ENCODE results near the gene TPRN.

TPRN gene

DNA sequence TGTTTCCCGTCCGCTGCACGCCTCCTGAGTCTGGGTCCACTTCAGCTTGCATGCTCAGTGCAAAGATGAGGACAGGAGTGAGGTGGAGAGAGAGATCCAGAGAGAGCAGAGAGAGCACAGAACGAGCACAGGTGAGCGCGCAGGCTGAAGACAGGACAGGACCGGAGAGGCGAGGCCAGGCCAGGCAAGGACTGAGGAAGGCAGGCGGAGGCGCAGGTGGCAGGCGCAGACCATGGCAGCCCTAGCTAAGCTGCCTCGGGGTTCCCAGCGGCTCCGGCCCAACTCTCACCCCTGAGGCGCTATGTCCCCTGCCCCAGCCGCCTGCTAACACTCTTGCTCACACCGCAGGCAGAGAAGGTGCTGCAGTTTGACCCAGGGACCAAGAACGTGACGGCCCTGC is 51.9 kb downstream of the TPRN start:
- POLR2A ChIA-PET: interaction anchor here (1.1 to 3.4 kb wide), 4 partner anchors 18 to 46 kb away, joined by 3 to 57 read pairs (median 16); partner anchors contain the start of genes ANAPC2 and SSNA1
- CTCF ChIA-PET: no interaction called here
- no peak for DNase-seq (ENCODE audit: extremely low spot score)
- TF ChIP-seq SP1 (IDR thresholded peaks at IDR 0.05) (no peak), FOXM1 (IDR thresholded peaks at IDR 0.05; ENCODE audit: borderline replicate concordance) (no peak), TARDBP (IDR thresholded peaks at IDR 0.05) (no peak), ZNF384 (IDR thresholded peaks at IDR 0.05) (no peak), ARNT (IDR thresholded peaks at IDR 0.05) (no peak), FOXK2 (IDR thresholded peaks at IDR 0.05) (no peak), HDGF (IDR thresholded peaks at IDR 0.05; ENCODE audit: borderline replicate concordance) (no peak), L3MBTL2 (conservative IDR thresholded peaks at IDR 0.05) (no peak), LEF1 (IDR thresholded peaks at IDR 0.05; ENCODE audit: borderline replicate concordance) (no peak), BHLHE40 (IDR thresholded peaks at IDR 0.05; ENCODE audit: borderline replicate concordance) (no peak), ELF4 (IDR thresholded peaks at IDR 0.05) (no peak), SUZ12 (IDR thresholded peaks at IDR 0.05) (no peak), CTBP1 (IDR thresholded peaks at IDR 0.05; ENCODE audit: borderline replicate concordance) (no peak)
- TF ChIP-seq, protein P1, sequence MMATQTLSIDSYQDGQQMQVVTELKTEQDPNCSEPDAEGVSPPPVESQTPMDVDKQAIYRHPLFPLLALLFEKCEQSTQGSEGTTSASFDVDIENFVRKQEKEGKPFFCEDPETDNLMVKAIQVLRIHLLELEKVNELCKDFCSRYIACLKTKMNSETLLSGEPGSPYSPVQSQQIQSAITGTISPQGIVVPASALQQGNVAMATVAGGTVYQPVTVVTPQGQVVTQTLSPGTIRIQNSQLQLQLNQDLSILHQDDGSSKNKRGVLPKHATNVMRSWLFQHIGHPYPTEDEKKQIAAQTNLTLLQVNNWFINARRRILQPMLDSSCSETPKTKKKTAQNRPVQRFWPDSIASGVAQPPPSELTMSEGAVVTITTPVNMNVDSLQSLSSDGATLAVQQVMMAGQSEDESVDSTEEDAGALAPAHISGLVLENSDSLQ (IDR thresholded peaks at IDR 0.05): no peak

DNA sequence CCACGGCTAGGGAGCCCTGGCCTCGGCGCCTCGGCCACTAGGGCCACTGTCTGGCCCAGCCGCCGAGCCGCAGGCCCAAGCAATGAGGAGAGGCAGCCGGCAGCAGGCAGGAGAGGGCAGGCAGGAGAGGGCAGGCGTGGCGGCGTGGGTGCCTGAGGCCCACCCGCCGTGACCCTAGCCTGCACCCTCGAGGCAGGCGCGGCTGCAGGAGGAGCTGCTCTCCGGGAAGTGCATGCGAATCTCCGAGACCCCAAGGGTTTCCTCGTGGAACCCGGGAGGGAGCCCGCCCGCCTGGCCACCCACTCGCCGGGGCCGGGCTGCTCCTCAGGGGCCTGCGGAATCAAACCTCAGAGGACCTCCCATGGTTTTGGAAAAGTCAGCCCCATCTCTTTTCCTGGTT is 52.3 kb downstream of the TPRN start:
- ChIA-PET POLR2A (interaction anchor here (3.4 kb wide), 1 partner anchor 18 kb away, joined by 57 read pairs; no protein-coding TSS in a partner anchor), CTCF (no interaction called here)
- TF ChIP-seq SP1 (IDR thresholded peaks at IDR 0.05) (no peak), FOXK2 (IDR thresholded peaks at IDR 0.05) (no peak)
- no peak for DNase-seq (ENCODE audit: extremely low spot score)

DNA sequence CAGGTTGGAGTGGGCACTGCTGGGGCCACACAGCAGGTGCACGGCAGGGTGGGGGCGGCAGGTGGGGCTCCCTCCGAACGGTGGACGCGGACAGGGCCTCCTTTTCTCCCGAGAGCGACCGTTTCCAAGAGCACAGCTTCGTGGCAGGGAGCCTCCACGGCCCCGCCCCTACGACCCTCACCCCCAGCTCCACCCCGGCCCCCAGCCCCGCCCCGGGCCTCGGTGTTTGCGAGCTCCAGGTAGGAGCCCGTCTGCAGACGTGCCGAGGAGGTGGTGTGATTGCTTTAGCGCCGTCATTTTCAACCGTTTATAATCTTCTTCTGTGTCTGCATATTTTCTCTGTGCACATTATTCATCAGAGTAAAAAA is 52.8 kb downstream of the TPRN start:
- TF ChIP-seq CTBP1 (IDR thresholded peaks at IDR 0.05; ENCODE audit: borderline replicate concordance) (no peak), FOXM1 (IDR thresholded peaks at IDR 0.05; ENCODE audit: borderline replicate concordance) (no peak), SP1 (IDR thresholded peaks at IDR 0.05) (no peak), ZNF384 (IDR thresholded peaks at IDR 0.05) (no peak), FOXK2 (IDR thresholded peaks at IDR 0.05) (no peak), NFRKB (IDR thresholded peaks at IDR 0.05) (no peak), ELF4 (IDR thresholded peaks at IDR 0.05) (no peak), FOXA1 (IDR thresholded peaks at IDR 0.05) (no peak), LEF1 (IDR thresholded peaks at IDR 0.05; ENCODE audit: borderline replicate concordance) (no peak)
- DNase-seq (ENCODE audit: extremely low spot score): no peak
- ChIA-PET CTCF (no interaction called here), POLR2A (interaction anchor here (2.5 kb wide), 1 partner anchor 18 kb away, joined by 9 read pairs; no protein-coding TSS in a partner anchor)

DNA sequence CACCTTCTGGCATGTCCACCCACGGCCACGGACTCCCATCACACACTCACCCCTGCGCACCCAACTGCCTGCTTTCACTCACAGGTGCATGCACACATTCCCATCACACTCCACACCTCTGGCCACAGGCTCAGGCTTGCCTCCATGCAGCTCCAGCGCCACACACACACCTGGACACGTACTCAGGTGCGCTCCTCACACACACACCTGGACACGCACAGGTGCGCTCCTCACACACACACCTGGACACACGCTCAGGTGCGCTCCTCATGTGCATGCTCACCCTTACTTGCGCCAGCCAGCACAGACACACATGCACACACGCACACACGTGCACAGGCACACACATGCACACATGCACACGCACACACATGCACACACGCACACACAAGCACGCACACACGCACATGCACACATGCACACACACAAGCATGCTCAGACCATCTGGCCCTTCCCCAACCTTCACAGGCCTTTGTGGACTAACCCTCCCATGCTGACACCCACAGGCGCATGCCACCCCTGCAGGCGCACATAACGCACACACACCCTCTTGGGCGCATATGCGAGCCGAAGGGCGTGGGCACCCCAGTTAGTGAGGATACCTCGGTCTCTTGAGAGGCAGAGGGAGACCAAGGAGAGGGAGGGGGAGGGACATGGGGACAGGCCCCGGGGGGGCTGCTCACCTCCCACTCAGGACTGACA is 53.3 kb downstream of the TPRN start:
- CTCF ChIA-PET: no interaction called here
- no peak for DNase-seq (ENCODE audit: extremely low spot score)
- POLR2A ChIA-PET: interaction anchor here (2.5 kb wide), 1 partner anchor 17 kb away, joined by 9 read pairs; no protein-coding TSS in a partner anchor
- no peak for TF ChIP-seq BHLHE40 (IDR thresholded peaks at IDR 0.05; ENCODE audit: borderline replicate concordance)
- TF ChIP-seq FOXM1 (IDR thresholded peaks at IDR 0.05; ENCODE audit: borderline replicate concordance): no peak

DNA sequence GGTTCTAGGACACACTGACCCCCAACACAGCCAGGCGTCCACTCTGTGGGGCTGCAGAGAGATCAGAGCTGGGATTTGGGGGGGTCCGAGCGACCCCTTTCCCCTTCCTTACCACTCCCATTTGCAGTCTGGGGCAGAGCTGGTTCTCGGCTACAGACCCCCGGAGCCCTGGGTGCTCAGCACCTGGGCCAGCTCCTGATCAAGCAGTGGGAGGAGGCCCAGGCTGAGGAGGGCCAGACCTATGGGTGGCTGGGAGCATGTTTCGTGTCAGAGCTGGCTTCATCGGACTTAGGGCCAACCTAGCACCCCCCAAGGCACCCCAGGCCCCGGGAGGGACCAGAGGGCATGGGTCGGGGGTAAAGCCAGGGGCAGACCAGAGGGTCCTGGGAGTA is 54.0 kb downstream of the TPRN start:
- TF ChIP-seq FOXA1 (IDR thresholded peaks at IDR 0.05) (no peak), FOXM1 (IDR thresholded peaks at IDR 0.05; ENCODE audit: borderline replicate concordance) (no peak), FOXK2 (IDR thresholded peaks at IDR 0.05) (no peak), ELF4 (IDR thresholded peaks at IDR 0.05) (no peak)
- CTCF ChIA-PET: no interaction called here
- DNase-seq (ENCODE audit: extremely low spot score): no peak
- POLR2A ChIA-PET: interaction anchor here (2.5 kb wide), 1 partner anchor 16 kb away, joined by 9 read pairs; no protein-coding TSS in a partner anchor

DNA sequence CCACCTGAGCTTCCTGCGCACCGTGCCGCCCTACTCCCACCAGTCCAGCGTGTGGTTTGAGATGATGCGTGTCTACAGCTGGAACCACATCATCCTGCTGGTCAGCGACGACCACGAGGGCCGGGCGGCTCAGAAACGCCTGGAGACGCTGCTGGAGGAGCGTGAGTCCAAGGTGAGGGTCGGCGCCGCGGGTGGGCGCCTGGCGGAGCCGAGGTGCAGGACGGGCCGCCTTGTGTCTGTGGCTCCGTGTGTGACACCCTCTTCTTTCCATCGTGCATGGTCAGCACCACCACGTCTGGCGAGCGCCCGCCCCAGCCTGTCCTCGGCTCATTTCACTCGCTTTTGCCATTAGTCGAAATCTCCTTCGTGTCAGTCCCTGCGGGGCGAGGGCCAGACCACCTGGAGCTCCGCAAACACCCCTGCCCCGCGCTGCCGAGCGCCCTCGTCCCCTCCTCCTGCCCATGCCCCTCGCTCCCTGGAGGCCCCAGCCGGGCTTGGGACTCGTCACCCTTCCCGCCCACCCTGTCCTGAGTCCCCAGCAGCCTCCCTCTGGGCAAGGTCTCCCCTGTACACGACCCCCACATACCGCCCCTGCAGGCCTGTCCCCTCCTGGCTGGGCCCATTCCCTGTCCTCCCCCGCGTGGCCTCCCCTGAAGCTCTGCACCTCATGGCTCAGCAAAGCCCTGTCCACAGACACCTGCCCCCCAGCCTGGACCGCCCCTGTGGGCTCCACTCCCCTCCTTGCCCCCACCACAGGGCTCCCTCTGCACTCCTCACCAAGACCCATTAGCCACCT is 54.6 kb downstream of the TPRN start:
- no peak for TF ChIP-seq TARDBP (IDR thresholded peaks at IDR 0.05)
- TF ChIP-seq FOXK2 (IDR thresholded peaks at IDR 0.05): no peak
- TF ChIP-seq ELF4 (IDR thresholded peaks at IDR 0.05): no peak
- ChIA-PET CTCF (no interaction called here), POLR2A (interaction anchor here (2.5 kb wide), 1 partner anchor 16 kb away, joined by 9 read pairs; no protein-coding TSS in a partner anchor)
- no peak for DNase-seq (ENCODE audit: extremely low spot score)

DNA sequence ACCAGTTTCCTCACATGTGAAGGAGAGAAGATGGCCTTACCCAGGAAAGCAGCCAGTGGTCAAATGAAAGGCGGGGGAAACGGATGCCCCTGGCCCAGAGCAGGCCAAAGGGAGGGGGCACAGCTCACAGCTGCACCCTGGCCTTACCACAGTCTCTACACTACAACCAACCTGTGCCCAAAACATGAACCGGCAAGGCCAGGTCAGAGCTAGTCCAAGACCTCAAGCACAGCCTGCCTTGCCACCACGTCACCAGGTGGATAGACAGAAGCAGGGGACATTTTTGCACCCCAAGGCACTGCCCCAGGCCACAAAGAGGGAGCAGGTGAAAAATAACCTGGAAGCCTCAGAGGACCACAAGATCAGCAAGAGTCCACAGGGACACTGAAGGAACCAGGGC is 57.1 kb downstream of the TPRN start:
- no peak for DNase-seq (ENCODE audit: extremely low spot score)
- TF ChIP-seq ARNT (IDR thresholded peaks at IDR 0.05) (no peak), NFRKB (IDR thresholded peaks at IDR 0.05) (no peak), L3MBTL2 (conservative IDR thresholded peaks at IDR 0.05) (no peak), FOXA1 (IDR thresholded peaks at IDR 0.05) (no peak), SP1 (IDR thresholded peaks at IDR 0.05) (no peak), FOXK2 (IDR thresholded peaks at IDR 0.05) (no peak), SUZ12 (IDR thresholded peaks at IDR 0.05) (no peak), ELF4 (IDR thresholded peaks at IDR 0.05) (no peak), ZNF384 (IDR thresholded peaks at IDR 0.05) (no peak), BHLHE40 (IDR thresholded peaks at IDR 0.05; ENCODE audit: borderline replicate concordance) (no peak)
- ChIA-PET POLR2A (no interaction called here), CTCF (no interaction called here)
